Brain microvascular endothelial cell (primary cell): Measurements from ENCODE around the gene FIZ1.
A peak's percentile ranks its signal among the peaks of the same experiment; 100 is the strongest.

Source experiments
- DNase-seq: peaks from one replicate; pipeline ENCODE4 v3.0.0-alpha.2; 2020
- H3K27ac ChIP-seq: fragments of 250-450 bp; sonication (Bioruptor Pico); 2 replicates; pipeline ENCODE4 v1.5.1; 2020; ENCODE audit warnings: mild to moderate bottlenecking, moderate library complexity
- H3K27me3 ChIP-seq: fragments of 250-450 bp; sonication (Bioruptor Pico); replicated peaks from 2 replicates; pipeline ENCODE4 v1.5.1; 2020; ENCODE audit warnings: mild to moderate bottlenecking
- H3K36me3 ChIP-seq: fragments of 250-450 bp; sonication (Bioruptor Pico); replicated peaks from 2 replicates; pipeline ENCODE4 v1.5.1; 2020; ENCODE audit warnings: mild to moderate bottlenecking
- H3K4me3 ChIP-seq: 2 replicates; pipeline ENCODE4 v1.5.1; 2011; ENCODE audit warnings: low read depth, mild to moderate bottlenecking, control low read depth, low read length, moderate library complexity
- CTCF ChIP-seq: IDR thresholded peaks from 2 replicates; pipeline ENCODE4 v1.5.1; 2011; ENCODE audit warnings: low read depth, mild to moderate bottlenecking, moderate library complexity, low read length, control low read depth, inconsistent platforms; ENCODE audit errors: missing control alignments
- in situ Hi-C: cut with HindIII; loops from 2 replicates; pipeline ENCODE4 v1.10.0; 2017; ENCODE audit warnings: low sequenced_read_pairs, low pct_ligation_motif_present

The FIZ1 gene

DNA sequence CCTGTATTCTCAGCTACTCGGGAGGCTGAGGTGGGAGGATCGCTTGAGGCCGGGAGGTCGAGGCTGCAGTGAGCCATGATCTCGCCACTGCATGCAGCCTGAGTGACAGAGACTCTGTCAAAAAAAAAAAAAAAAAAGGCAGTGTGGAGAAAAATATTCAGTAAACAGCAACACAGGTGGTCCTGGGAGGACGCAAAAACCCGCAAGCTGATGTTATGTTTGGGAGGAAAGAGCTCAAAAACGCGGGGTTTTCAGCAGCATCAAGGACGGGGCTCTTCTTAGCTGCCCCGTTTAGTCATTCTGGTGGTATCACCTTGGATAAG is 25.6 kb upstream of the FIZ1 start:
- no peak for DNase-seq
- in situ Hi-C loops: no loop called here
- Histone ChIP-seq H3K27me3 (no peaks in the 10 kb centered on the region), H3K36me3 (peaks cover 5% of the 10 kb centered on the region), H3K4me3 (peak overlapping the region; percentile 73), H3K27ac (no peak overlapping the region)
- TF ChIP-seq CTCF: no peak

- Histone ChIP-seq H3K36me3 (peaks cover 5% of the 10 kb centered on the region), H3K27me3 (no peaks in the 10 kb centered on the region), H3K4me3 (peak within 1 kb of the TSS; percentile 73), H3K27ac (peak within 1 kb of the TSS; percentile 81)
- TF ChIP-seq CTCF: no peak
- in situ Hi-C loops: loop anchor here (25.0 kb wide), 1 partner anchor 237 kb away; the partner anchor contains the start of genes RPL28, TMEM190 and TMEM238
- DNase-seq: peak; percentile 79
Observed at GRCh38 chr19:55624109-55625003, 25.0 kb upstream of the FIZ1 start, which contains the start of gene ZNF784. ZNF784 (minus strand) TSS chr19:55624566; CDS start chr19:55624561, 5 bp downstream.

DNA sequence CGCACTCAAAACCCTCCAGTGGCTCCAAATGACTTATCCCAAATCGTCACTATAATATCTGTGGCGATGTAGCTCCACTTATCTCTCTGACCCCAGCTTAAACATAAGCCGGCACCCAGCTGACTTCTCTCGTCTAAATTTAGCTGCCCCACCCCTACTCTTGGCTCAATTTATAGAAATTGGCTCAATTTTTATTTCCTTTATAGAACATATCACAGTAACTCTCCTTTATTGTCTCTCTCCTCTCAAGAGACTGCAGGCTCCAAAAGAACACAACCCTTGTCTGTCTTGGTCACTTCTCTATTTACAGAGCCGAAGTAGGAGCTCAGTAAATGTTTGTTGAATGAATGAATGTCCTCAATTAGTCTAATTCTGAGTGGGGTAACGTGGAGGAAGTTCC is 24.2 kb upstream of the FIZ1 start:
- H3K36me3 ChIP-seq: peaks cover 5% of the 10 kb centered on the region
- in situ Hi-C loops: loop anchor here (25.0 kb wide), 1 partner anchor 236 kb away; the partner anchor contains the start of genes RPL28, TMEM190 and TMEM238
- peak overlapping the region; percentile 20 for H3K4me3 ChIP-seq
- no peak overlapping the region for H3K27ac ChIP-seq
- no peak for DNase-seq
- no peaks in the 10 kb centered on the region for H3K27me3 ChIP-seq
- no peak for TF ChIP-seq CTCF

DNA sequence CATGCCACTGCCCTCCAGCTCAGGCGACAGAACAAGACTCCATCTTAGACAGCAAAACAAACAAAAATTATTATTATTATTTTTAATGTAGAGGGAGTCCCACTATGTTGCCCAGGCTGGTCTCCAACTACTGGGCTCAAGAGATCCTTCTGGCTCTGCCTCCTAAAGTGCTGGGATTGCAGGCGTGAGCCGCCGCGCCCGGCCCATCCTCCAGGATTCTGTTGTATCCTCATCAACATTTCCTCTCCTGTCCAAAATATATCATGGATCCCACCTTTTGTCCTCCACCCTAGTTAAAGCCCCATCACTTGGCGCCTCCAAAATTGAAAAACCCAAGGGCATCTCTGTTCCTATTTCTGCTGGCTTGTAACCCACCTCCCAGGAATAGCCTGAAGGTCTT is 23.8 kb upstream of the FIZ1 start:
- Histone ChIP-seq H3K4me3 (no peak overlapping the region), H3K27ac (no peak overlapping the region), H3K27me3 (no peaks in the 10 kb centered on the region), H3K36me3 (peaks cover 5% of the 10 kb centered on the region)
- TF ChIP-seq CTCF: no peak
- DNase-seq: no peak
- in situ Hi-C loops: loop anchor here (25.0 kb wide), 1 partner anchor 236 kb away; the partner anchor contains the start of genes RPL28, TMEM190 and TMEM238

DNA sequence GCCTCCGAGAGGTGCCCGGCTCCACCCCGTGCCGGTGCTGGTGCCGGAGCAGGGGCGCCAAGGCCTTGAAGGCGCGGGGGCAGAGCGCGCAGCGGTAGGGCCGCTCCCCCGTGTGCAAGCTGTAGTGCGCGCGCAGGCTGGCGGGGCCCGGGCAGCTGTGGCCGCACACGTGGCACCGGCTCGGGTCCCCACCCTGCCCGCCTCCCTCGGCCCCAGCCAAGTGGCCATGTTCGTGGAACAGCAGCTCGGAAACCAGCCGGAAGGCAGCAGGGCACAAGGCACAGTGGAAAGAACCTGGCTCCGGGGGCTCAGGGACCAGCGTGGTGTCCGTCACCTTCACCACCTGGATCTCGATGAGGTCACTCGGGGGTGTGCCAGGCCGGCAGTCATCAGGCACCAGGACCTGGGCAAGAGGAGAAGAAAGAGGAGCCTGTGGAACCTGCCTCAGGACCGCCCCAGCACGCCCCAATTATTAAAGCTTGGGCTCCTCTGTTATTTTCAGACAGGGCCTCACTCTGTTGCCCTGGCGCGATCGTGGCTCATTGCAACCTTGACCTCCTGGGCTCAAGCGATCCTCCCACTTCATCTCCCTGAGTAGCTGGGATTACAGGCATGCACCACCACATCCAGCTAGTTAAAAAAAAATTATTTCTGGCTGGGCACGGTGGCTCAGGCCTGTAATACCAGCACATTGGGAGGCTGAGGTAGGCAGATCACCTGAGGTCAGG is 23.1 kb upstream of the FIZ1 start:
- no peak for DNase-seq
- H3K27me3 ChIP-seq: no peaks in the 10 kb centered on the region
- H3K36me3 ChIP-seq: peaks cover 12% of the 10 kb centered on the region
- no peak overlapping the region for H3K4me3 ChIP-seq
- no peak overlapping the region for H3K27ac ChIP-seq
- no peak for TF ChIP-seq CTCF
- in situ Hi-C loops: loop anchor here (25.0 kb wide), 1 partner anchor 235 kb away; the partner anchor contains the start of genes RPL28, TMEM190 and TMEM238
